Measurements from ENCODE around the gene CYP46A1.

CYP46A1 gene

DNA sequence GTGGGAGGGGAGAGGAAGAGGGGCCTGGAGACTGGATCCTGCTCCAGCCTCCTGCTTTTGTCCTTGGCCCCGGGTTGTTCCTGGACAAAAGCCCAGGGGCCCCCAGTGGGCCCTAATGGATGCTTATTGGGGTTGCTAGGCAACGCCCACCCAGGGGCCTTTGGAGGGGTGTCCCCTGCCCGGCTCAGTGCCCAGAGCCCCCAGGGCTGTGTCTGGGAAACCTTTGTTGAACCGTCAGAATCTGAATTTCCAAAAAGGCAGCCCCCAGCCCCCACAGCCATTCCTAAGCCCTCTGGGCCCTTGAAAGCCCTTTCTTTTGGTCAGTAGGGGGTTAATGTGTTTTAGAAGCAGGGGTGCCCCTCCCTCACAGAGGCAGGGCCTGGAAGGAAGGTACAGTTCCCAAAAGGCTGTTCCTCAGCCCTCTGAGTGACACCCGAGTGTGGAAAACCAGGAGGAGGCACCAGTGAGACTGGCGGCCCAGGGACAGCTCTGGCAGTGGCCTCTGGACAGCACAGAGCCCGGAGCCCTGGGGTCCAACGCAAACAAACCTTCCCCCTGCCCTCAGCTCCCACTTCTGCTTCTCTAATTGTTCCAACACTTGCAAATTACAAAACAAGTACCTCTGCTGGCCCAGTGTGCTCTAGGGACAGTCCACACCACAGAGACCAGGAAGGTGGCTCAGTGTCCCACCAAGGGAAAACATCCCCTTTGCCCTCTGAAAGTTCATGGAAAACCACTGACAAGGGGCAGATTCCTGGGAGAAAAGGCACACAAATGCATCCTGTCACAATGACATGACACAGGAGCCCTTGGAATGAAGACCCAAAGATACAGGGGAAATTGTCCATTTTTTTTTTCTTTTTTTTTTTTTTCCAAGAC is 19.8 kb upstream of the CYP46A1 start:
- FAIRE-seq, result no peak
- no peak for DNase-seq (ENCODE audit: insufficient read length, low spot score)
- no peak for TF ChIP-seq POLR2A (IDR thresholded peaks at IDR 0.05; ENCODE audit: low read depth, low read length)

DNA sequence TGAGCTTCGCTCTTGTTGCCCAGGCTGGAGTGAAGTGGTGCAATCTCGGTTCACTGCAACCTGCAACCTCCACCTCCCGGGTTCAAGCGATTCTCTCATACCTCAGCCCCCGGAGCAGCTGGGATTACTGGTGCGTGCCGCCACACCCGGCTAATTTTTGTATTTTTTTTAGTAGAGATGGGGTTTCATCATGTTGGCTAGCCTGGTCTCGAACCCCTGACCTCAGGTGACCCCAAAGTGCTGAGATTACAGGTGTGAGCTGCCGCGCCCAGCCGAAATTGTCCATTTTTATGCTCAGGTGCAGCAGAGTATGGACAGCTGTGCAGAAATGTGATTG is 19.2 kb upstream of the CYP46A1 start:
- TF ChIP-seq POLR2A (IDR thresholded peaks at IDR 0.05; ENCODE audit: low read depth, low read length), result no peak
- FAIRE-seq (no peak), DNase-seq (ENCODE audit: insufficient read length, low spot score) (no peak)

DNA sequence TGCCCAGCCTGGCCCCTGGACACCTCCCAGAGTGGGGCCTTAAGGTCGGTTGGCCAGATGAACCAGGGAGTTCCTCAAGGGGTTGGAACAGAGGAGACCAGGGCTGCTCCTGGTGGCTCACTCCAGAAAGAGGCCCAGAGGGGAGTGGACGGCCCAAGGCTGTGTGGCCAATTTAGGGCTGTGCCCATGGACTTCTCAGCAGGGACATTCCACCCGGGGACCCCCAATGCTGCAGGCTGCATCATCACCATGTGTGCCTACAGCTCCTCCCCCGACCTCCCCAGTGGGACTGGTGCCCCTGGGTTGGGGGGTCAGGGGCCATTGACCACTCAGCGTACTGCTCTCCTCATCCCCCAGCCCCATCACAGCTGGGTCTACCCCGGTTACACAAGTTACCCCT is 17.6 kb upstream of the CYP46A1 start:
- FAIRE-seq (no peak), DNase-seq (ENCODE audit: insufficient read length, low spot score) (no peak)
- no peak for TF ChIP-seq POLR2A (IDR thresholded peaks at IDR 0.05; ENCODE audit: low read depth, low read length)

DNA sequence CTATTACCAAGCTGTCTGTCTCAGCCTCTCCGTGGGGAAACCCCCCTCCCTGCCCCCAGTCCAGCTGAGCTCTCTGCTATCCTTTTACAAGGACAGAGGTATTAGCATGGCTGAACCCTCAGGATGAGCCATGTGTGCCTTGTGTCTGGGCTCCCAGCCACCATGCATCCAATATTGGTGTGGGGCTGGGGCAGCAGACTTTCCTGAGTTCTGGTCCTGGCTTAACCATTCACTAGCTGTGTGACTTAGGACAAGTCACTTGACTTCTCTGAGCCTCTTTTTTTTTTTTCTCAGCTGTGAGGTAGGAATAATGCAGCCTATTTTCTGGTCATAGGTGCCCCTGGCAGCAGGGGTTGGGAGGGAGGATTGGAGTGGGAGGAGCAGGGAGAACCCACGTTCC is 17.1 kb upstream of the CYP46A1 start:
- DNase-seq (ENCODE audit: insufficient read length, low spot score) (no peak), FAIRE-seq (no peak)
- no peak for TF ChIP-seq POLR2A (IDR thresholded peaks at IDR 0.05; ENCODE audit: low read depth, low read length)

DNA sequence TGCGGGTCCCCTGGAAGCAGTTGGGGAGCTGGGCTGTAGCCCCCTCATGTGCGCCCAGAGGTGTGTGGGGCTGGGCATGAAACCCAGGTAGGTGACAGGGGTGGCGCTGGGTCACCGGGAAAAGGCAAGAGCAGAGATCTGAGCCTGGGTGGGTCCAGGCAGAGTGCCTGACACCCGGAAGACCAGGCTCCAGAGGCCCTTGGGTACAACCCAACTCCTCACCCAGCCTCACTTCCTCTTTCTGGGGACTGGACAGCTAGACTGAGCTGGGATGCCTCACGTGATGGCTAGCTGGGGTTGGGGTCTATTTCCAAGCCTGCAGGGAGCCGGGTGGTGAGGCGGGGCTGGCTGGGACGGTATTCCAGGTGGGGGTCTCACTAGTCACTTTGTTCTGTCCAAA is 16.3 kb upstream of the CYP46A1 start:
- TF ChIP-seq POLR2A (IDR thresholded peaks at IDR 0.05; ENCODE audit: low read depth, low read length), result no peak
- DNase-seq (ENCODE audit: insufficient read length, low spot score) (no peak), FAIRE-seq (no peak)

DNA sequence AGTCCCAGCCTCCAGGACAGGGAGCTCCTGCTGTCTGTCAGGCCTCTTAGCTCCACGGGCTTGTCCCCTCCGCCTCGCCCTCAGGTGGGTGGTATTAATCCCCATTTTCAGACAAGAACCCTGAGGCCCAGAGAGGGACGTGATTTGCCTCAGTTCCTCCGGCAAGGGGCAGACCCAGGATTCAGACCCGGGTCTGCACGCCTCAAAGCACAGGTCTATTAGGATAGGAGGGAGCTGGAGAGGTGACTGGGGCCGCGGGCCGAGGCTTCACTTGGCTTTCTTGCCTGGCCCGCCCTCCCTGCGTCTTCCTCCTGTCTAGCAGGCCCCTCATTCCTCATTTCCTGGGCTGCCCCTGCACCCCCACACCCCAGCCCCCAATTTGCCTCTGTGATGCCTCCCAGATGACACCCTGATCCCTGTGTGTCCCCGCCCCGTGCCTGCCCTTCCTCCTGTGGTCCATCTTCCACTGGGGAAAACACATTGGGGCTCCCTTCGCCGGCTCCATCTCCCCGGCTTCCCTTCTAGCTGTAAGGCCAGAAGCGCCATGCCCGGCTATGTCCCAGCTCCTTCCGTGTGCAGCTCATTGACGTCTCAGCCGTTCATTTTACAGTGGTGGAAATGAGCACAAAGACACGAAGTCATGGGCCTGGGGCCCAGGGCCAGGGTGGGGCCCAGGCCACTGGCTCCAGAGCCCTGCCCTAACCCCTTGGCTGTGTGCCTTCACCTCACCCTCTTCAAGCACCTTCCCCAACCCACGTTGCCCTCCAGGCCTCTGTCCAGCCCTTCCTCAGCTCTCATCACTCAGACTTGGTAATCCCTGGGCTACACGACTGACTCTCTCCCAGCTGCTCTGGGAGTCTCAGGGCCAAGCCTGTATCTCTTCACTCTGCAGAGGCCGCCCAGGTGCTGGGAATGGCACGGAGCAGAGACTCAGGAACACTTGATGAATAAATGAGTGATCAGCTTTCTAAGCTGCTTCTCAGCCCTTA is 15.5 kb upstream of the CYP46A1 start:
- FAIRE-seq (no peak), DNase-seq (ENCODE audit: insufficient read length, low spot score) (no peak)
- TF ChIP-seq POLR2A (IDR thresholded peaks at IDR 0.05; ENCODE audit: low read depth, low read length), result no peak

DNA sequence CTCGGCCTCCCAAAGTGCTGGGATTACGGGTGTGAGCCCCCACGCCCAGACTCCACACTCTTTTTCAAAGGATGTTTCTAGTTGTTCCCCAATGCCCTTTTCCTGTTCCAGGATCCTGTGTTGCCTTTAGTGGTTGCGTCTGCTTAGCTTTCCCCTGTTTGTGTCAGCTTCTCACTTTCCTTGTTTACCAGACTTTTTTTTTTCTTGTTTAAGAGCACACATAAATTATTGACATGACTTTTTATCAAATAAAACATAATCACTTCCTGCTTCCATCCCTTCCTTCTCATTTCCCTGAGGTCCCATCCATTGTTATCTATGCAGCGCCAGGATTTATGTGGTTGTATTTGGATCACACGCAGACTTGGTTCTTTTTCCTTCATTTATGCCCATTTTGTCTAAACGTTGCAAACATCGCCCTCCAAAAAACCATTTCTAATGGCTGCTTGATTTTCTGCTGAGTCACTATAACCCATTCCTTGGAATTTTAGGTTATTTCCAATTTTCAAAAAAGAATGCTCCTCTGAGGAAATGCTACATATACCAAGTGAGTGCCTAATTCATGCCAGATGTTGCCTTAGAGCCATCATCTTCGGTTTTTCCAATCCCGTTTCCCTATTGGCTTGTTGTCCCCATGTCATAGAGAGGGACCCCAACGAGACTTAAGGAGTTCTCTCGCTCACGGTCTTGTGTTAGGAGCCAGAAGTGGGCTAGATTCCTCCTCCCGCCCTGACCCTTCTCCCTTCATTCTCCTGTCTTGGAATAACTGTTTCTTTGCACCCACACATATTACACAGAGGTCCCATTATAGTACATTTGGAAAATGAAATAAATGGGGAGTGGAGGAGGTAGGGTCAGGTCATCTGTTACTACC is 13.5 kb upstream of the CYP46A1 start:
- no peak for TF ChIP-seq POLR2A (IDR thresholded peaks at IDR 0.05; ENCODE audit: low read depth, low read length)
- FAIRE-seq, result no peak
- no peak for DNase-seq (ENCODE audit: insufficient read length, low spot score)

DNA sequence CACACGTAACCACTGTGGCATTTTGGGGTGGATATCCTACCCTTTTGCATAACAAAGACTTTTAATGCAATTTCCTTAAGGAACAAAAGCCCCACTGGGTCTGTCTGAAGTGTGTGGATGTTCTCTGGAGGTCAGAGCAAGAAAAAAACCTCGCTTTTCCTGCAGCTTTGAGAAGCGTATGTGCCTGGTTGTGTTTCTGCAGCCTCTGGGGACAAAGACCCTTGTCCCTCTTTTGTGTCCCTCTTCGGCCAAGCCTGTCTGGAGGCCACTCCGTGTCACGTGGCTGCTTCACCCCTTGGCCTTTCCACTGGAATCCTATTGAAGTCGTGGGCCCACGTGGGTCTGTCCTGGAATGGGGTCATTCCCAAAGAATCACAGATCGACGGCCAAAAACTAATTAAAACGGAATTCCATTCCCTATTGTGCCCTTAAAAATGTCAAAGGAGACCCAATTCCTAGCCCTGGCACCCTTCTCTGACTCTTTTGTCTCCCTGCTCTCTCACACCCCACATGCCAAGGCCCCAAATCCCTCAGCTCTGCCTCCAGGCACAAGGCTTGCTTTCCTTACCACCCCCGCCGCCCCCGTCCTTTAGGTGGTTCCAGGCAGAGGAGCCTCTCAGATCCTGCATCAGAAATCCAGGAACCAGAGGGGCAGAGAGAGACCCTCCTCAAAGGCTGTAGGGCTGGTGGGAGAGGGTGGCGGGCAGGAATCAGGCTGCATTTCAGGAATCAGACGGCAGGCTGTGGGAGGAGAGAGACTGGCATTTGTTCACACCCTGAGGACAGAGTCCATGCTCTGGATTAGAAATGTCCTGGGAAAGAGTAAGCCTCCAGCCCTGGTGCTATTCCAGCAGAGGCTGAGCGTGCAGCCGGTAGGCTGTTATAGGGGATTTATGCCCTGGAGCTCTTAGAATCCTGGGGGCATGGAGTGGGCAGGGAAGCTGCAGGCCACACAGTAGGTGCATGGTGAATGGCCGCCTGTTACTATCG is 12.6 kb upstream of the CYP46A1 start:
- no peak for DNase-seq (ENCODE audit: insufficient read length, low spot score)
- FAIRE-seq, result no peak
- no peak for TF ChIP-seq POLR2A (IDR thresholded peaks at IDR 0.05; ENCODE audit: low read depth, low read length)

DNA sequence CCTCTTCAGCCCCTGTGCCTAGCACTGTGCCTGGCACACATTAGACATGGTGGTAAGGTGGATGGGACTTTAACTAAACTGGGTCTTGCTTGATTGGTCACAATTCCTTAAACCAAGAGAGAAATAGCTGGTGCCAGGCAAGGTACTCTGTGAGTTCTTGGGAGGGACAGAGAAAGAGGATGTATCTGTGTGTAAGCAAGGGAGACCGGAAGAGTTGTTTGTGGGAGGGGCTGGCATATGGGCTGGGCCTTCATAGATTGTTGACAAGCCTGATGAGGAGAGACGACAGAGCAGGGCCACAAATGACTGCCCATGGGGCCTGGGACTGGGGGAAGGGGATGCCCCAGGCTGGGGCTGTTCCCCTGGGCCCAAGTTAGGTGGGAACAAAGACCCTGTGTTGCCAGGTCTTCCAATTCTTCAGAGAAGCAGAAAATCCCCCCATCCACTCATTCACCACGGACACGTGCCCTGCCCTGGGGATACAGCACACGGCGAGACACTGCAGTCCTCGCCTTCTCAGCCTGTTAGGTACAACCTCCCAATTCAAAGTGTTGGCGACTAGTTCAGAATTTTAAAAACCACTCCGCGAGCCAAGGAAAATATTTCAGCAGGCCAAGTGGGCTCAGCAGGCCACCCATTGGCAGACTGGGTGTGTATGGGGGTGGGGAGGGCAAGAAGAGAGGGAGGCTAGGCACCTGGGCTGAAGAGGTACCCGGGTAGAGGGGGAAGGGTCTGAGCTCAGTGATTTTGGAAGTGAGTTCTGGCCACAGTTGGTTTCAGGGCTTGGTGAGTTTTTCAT is 11.4 kb upstream of the CYP46A1 start:
- FAIRE-seq, result no peak
- no peak for TF ChIP-seq POLR2A (IDR thresholded peaks at IDR 0.05; ENCODE audit: low read depth, low read length)
- peak; percentile 55 for DNase-seq (ENCODE audit: insufficient read length, low spot score)

DNA sequence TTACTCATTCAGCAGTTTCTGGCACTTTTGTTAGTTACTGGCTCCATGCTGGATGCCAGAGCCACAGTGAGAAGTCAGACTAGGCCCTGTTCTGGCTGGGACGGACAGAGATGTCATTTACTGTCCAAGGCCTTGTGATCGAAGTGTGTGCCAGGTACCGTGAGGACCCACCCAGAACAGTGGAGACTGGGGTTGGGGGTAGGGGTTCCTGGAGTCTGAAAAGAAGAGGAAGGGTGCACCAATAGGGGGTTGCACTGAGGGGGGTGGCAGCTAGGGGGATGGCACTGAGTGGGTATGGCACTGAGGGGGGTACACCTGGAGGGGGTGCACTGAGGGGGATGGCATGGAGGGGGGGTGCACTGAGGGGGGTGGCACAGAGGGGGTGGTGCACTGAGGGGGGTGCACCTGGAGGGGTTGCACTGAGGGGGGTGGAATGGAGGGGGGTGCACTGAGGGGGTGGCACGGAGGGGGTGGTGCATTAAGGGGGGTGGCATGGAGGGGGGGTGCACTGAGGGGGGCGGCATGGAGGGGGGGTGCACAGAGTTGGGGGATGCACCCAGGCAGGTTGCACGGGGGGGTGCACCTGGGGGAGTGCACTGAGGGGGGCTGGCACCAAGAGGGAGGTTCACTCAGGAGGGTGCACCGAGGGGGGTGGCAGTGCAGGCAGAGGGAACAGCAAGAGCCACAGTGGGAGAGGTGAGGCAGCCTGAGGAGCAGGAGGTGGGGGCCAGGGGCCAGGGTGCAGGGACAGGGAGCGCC is 10.6 kb upstream of the CYP46A1 start:
- no peak for FAIRE-seq

DNA sequence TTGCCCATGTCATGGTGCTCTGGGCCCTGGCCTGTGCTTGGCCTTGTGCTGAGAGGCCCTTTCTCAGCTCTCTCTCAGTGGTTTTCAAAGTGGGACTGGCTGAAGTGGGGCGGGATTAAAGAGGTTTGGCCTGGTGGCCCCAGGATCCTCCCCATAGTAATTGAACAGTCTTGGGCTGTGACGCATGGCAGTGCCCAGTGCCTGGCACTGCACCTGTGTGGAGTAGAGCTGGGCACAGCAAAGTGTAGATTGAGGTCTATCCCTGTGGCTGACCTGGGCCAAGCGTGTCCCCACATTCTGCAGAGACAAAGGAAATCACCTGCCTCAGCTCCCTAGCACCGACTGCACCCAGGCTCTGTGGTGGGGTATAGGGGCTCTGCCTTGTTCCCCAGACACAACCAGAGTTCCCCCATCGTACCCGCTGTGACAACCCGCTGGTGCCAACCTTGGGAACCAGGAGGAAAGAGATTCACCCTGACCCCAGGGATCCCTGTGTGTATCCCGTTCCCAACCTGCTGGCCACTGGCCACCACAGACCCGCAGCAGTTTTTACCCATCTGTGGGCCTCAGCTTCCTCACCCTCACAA is 9.9 kb upstream of the CYP46A1 start:
- TF ChIP-seq POLR2A (IDR thresholded peaks at IDR 0.05; ENCODE audit: low read depth, low read length), result no peak
- FAIRE-seq, result no peak
- DNase-seq (ENCODE audit: insufficient read length, low spot score), result no peak

More for the DNA sequence above, 10.6 kb upstream of the CYP46A1 start:
- no peak for TF ChIP-seq POLR2A (IDR thresholded peaks at IDR 0.05; ENCODE audit: low read depth, low read length)
- no peak for DNase-seq (ENCODE audit: insufficient read length, low spot score)
